NCI-H2196 (cell line): ENCODE data around the gene OR4C13.
"Not testable (repeated sequence)": the region's sequence is repeated elsewhere in the genome, so short reads cannot be mapped to it uniquely, and the experiment has no call there.

Experiments used
- DNase-seq: peaks from one replicate; lab custom pipeline; 2025; ENCODE audit not compliant: unreplicated experiment; lab: John Stamatoyannopoulos, UW

The OR4C13 gene

DNA sequence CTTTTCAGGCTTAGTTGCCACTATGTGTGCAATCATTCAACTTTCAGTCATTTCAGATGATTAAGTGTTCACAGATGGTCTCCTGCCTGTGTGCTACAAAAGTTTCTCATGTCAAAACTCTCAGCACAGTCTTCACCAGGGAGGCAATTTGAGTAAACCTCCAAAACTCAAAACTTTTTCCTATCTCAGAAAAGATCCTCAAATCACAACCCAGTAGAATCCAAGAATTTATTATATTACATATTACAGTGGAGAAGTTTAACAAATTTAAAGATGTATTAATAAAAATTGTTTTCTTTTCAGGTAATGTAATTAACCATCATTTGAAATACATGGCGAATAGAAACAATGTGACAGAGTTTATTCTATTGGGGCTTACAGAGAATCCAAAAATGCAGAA, at the start of gene OR4C13:
OR4C13 (plus strand) TSS at position 301 of the 400 bp plus-strand sequence; CDS start at position 333, 32 bp downstream.
- DNase-seq: no peak

DNA sequence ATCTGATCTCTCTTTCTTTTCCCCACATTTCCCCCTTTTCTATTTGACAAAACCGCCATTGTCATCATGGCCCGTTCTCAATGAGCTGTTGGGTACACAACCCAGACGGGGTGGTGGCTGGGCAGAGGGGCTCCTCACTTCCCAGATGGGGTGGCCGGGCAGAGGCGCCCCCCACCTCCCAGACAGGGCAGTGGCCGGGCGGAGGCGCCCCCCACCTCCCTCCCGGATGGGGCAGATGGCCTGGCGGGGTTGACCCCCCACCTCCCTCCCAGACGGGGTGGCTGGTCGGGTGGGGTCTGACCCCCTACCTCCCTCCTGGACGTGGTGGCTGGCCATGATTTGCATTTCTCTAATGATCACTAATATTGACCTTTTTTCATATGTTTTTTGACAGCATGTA, 40.7 kb upstream of the OR4C13 start:
- DNase-seq: not testable (repeated sequence)

DNA sequence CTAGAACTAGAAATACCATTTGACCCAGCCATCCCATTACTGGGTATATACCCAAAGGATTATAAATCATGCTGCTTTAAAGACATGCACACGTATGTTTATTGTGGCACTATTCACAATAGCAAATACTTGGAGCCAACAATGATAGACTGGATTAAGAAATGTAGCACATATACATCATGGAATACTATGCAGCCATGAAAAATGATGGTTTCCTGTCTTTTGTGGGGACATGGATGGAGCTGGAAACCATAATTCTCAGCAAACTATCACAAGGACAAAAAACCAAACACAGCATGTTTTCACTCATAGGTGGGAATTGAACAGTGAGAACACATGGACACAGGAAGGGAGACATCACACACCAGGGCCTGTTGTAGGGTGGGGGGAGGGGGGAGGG, 3.5 kb upstream of the OR4C13 start:
- not testable (repeated sequence) for DNase-seq

DNA sequence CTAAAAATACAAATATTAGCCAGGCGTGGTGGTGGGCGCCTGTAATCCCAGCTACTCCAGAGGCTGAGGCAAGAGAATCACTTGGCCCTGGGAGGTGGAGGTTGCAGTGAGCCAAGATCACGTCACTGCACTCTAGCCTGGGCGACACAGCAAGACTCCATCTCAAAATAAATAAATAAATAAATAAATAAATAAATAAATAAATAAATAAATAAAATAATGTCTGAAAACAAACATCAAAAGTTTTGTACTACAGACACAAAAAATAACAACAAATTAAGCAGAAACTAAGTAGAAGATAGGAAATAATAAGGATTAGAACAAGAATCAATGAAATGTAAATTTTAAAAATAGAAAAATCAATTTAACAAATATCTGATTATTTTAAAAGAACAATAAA, 21.2 kb downstream of the OR4C13 start:
- not testable (repeated sequence) for DNase-seq

DNA sequence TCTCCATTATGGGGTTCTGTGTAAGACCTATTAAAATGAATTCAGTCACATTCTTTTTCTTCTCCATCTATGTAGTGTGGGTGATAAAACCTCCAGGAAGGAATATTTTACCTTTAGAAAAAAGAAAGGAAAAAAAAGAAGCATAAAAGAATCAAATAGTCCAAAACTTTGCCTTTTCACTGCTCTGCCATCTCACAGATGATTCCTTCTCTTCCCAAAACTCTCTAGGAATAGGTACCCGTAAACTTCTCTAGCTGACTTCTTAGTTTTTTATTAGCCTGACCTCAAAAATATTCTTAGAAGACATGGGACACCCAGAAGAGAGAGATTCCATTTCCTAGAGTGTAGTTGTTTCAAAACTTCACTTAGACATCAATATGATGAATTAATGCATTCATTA, 30.2 kb downstream of the OR4C13 start, which contains the start of gene OR4C12:
OR4C12 (minus strand) TSS at position 101 of the 400 bp plus-strand sequence; CDS start at position 67, 34 bp downstream.
- not testable (repeated sequence) for DNase-seq

DNA sequence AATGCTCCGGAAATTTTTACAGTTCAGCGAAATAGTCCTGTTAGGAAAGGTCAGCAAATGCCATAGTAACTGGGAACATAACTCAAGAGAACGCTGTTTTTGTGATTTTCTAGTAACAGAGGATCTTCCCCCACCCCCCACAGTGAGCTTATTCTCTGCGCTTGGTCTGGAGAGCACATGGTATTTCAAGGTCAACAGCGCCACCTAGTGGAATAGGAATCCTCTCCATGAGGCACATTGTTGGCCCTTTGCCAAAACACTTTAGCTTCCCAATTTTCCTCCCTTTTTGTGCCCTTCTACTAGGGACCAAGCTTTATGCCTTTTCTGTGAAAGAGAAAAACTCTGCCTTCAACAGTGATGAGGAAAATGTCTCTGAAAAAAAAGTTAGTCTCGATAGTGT, 43.4 kb downstream of the OR4C13 start:
- peak; percentile 90 for DNase-seq
